ENCODE results near the gene NTM.

- no peak for TF ChIP-seq BHLHE40 (IDR thresholded peaks at IDR 0.05; ENCODE audit: borderline replicate concordance)
- TF ChIP-seq SUZ12 (IDR thresholded peaks at IDR 0.05): no peak
- no peak for TF ChIP-seq FOXA1 (IDR thresholded peaks at IDR 0.05)
Observed at GRCh38 chr11:131977854-131978253, 607.4 kb downstream of the NTM start.
